SKM-1 (cell line): Measurements from ENCODE around the gene PLOD3.

Source experiments
- DNase-seq: peaks from one replicate; lab custom pipeline; 2025; ENCODE audit not compliant: unreplicated experiment; lab: John Stamatoyannopoulos, UW

Gene PLOD3

GRCh38 chr7:101239191-101239950 lies 22.0 kb upstream of the PLOD3 start:
- no peak for DNase-seq

DNA sequence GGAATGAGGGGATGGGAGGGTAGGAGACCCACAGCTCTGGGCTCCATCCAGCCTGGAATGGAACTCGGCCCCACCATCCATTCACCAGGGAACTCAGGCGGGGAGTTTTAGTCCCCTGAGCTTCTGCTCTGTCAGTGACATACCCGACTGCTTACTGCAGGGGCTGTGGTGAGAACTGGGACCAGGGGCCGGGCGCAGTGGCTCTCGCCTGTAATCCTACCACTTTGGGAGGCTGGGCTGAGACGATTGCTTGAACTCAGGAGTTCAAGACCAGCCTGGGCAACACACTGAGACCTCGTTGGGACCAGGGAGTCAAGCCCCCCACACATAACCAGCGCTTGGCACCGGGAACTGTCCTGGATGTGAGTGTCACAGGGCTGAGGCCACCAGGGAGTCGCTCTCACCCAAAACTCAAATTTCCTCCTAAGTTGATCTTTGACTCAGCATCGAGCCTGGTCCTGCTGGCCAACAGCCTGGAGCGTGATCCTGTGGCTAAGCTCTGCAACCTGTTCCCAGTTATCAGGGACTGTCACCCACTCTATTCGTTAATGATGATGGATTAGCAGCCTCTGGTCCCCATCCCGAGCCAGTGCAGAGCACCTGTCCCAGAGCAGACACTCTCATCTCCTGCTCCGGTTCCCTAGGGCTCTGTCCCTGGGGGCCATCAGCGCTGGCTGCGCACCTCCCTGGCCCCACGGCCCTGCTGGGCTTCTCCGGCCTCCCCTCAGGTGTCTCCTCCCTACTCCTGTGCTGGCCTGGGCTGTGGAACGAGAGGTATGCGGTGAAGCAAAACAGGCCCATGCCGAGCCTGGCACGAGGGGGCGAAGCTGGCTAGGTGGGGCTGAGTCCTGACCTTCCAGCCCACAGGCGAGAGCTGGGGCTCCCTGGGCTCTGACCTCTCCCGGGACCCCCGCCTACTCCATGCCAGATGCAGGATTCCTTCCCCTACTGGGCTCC lies 21.1 kb upstream of the PLOD3 start:
- no peak for DNase-seq

DNA sequence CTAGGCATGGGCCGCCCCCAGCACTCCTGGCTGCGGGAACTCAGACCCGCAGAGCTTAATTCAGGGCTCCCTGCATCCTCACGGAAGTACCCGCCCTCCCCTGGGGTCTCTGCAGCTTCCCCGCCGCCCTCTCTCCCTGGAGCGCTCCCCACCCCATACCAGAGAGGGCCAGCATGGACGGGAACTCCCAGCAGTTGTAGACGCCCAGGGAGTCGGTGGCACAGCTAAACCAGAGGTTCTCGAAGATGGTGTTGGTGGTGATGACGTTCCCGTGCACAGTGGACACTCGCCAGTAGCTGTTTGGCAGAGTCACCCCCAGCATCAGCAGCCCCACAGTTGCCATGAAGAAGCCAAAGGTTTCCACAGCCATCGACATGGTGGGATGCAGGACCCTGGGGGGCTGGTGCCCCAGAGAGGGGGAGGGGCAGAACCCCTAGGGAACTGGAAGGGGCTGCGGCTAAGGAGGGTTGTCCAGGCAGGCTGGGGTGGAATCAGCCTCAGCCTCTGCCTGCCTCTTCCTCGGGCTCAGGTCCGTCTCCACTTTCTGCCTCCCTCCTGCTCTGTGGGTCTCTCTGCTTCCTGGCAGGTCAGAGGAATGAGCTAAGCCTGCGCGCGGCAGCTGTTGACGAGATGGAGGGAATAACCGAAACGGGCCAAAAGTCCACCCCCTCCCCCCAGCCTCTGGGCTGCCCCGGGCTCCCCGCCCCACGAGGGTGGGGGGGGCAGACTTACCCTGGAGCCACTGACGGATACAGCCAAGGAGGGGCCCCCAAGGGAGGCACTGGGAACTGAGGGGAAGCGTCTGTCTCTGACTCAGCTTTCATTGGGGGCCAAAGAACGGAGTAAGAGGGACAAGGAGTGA lies 20.1 kb upstream of the PLOD3 start, which contains the start of gene CLDN15:
CLDN15 (minus strand) TSS at position 597 of the 862 bp plus-strand sequence; CDS start at position 376, 221 bp downstream.
- no peak for DNase-seq

GRCh38 chr7:101236292-101236835 lies 19.0 kb upstream of the PLOD3 start:
- DNase-seq: no peak

DNA sequence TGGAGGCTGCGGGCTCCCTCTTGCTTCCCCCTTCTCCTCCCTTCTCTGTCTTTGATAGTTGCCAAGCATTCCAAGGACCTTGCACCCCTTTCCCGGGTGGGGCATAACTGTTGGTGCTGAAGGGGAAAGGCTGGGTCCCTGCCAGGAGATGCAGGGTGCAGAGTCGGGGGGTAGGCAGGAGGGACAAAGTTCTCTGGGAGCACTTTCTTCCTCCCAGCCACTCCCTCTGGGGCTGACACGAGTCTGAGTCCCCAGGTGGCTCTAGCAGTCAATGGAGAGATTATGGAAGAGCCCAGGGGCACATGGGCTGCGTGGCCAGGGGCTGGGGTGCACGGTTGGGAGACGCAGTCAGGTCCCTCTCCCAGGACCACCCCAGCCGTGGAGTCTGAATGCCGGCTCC lies 18.1 kb upstream of the PLOD3 start:
- no peak for DNase-seq

DNA sequence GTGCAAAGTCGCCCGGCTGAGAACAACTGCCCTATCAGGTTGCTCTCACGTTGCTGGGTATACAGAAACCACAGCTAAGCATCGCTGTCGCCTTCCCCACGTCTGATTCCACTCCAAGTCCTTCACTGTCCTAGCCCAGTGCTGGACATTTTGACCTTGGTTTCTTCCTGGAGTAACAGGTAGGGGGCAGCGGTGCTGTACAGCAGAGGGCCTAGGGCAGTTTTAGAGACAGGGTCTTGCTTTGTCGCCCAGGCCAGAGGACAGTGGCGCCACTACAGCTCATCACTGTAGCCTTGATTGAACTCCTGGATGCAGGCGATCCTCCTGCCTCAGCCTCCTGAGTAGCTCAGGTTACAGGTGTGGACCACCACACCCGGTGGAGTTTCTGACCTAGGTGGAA lies 17.7 kb upstream of the PLOD3 start:
- DNase-seq: no peak

DNA sequence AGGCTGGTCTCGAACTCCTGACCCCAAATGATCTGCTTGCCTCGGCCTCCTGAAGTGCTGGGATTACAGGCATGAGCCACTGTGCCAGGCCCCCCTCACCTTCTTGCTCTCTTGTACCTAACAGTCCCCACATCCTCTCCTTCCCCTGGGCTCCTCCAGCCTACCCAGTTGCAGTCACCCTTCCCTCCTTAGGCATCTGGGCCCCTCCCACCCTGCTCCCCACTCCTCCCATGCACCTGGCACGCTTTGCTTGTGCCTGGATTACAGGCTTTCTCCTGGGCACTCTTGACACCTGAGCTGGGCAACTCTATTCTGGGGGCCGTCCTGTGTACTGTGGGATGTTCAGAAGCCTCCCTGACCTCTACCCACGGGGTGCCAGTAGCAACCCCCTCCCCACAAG lies 17.3 kb upstream of the PLOD3 start:
- DNase-seq: no peak

DNA sequence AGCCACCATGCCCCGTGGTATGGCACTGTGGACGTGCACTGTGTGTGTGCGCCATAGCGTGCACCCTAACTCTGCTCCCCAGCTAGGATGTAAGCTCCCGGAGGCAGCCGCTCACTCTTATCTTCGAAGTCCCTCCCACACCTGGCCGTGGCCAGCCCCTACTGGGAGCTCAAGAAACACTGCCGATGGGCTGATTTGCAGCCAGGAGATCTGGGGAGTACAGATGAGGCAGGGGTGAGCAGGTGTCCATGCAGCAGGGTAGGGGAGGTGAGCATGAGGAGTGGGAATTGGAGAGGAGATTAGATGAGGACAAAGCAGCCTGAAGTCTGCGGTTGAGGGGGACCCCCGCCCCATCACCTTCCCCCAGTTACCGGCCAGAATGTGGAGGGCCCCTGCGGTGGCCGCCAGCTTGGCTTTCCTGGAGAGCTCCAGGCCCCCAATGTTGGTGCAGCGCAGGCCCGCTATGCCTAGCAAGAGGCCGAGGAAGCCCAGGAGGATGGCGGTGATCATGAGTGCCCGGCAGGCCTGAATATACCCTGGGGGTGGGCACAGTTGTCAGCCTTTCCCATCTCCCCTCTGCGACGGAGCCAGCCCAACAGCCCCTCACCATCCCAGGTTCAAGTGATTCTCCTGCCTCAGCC lies 16.6 kb upstream of the PLOD3 start:
- no peak for DNase-seq

GRCh38 chr7:101232141-101232850 lies 14.9 kb upstream of the PLOD3 start:
- DNase-seq: no peak

- DNase-seq: no peak
Observed at GRCh38 chr7:101231644-101232043, 14.3 kb upstream of the PLOD3 start.

- no peak for DNase-seq
Observed at GRCh38 chr7:101226721-101227120, 9.3 kb upstream of the PLOD3 start.

DNA sequence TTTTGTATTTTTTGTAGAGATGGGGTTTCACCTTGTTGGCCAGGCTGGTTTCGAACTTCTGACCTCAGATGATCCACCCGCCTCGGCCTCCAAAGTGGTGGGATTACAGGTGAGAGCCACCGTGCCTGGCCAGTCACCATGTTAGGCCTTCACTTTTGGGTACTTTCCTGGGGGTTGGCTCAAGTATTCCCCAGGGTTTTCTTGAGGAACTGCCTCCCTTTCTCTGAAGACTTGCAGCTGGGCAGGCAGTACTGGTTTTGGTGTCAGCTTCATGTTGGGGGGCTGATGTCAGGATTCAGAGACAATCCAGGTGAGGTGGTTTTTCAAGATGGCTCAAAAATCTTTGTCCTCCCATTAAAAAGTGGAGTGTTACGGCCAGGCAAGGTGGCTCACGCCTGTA lies 8.3 kb upstream of the PLOD3 start:
- no peak for DNase-seq

DNA sequence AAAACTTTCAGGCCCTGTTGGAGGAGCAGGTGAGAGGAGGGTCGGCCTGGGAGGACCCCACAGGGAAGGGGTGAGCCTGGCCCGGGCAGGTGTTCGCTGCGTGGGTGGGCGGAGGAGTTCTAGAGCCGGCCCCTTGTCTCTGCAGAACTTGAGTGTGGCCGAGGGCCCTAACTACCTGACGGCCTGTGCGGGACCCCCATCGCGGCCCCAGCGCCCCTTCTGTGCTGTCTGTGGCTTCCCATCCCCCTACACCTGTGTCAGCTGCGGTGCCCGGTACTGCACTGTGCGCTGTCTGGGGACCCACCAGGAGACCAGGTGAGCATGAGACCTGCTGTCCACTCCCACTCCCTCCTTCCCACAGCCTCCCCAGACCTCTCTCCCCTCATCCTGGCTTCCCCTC lies 6.1 kb upstream of the PLOD3 start:
- DNase-seq: no peak

GRCh38 chr7:101222275-101222830 lies 5.0 kb upstream of the PLOD3 start:
- no peak for DNase-seq

DNA sequence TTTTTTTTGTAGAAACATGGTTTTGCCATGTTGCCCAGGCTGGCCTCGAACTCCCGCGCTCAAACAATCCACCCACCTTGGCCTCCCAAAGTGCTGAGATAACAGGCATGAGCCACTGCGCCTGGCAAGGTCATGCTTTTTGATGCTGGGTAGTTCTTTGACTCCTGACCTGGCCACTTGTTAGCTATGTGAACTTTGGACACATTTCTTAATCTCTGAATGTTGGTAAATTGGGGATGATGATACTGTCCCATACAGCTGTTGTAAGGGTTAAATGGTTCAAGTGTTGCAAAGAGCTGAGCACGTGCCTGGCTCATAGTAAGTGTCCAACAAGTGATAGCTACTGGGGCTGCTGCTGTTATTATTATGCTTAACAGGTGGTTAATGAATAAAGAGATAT lies 2.9 kb upstream of the PLOD3 start:
- no peak for DNase-seq

DNA sequence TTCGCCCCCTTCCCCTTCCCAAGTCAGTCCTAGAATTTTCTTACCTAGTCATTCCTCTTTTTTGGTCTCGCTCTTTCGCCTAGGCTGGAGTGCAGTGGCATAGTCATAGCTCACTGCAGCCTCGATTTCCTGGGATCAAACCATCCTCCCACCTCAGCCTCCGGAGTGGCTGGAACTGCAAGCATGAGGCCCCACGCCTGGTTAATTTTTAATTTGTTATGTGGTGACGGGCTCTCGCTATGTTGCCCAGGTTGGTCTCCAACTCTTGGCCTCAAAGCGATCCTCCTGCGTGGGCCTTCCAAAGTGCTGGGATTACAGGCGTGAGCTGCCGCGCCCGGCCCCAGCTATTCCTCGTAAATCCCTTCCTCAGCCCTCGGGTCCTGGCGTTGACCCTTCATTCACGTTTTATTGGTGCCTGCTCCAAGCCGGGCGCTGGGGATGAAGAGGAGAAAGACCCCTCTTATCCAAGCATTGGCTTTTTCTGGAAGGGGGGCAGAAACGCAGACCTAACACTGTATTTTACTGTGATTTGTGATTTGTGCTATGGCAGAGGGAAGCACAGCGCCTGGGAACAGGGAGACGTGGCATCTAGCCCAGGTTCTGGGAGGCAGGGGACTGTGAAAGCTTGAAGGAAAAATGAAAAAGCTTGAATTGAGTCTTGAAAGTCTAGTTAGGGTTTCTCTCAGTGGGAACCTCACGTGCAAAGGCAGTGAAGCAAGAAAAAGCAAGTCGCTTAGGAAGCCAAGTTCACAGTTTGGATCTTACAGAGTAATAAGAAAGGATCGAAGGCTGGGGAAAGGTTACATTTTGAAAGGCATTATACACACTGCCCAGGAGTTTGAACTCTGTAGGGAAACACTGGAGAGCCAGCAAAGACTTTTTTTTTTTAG lies 1.1 kb upstream of the PLOD3 start:
- no peak for DNase-seq

- DNase-seq: no peak
Observed at GRCh38 chr7:101216860-101217387, 457 bp downstream of the PLOD3 start.
